ENCODE results near the gene ELL2.
A peak's percentile ranks its signal among the peaks of the same experiment; 100 is the strongest.
"Not testable (repeated sequence)": the region's sequence is repeated elsewhere in the genome, so short reads cannot be mapped to it uniquely, and the experiment has no call there.

ELL2 gene

DNA sequence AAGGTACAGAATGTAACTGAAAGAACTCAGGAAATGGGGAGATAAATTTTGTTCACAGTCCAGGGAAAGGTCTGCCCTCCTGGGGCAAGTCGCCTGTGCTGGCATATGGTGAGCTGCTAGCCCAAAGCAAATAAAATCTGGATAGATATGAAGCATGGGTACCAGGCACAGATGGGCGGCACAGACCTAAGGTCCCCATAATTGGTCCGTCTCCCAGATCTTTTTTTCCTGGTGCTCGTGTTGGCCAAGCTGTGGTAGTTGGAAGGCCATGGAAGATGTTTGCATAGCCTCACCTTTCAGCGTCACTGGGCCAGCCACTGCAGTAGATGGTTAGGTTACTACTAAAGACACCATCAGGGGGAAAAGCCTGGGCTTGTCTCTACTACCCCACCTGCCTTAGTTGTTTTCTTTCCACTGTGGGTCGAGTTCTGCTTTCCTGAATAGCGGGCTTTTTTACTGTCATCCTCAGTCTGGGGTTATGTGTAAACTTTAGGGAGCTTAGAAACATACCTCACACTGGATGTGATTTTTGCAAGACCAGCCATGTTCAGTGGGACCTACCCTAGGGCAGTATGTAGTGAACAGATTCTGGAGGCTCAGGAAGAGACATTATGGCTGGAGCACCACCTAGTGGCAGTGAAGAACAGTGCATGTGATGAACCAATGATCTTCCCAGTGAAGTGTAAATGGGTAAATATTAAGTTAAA is 114.9 kb downstream of the ELL2 start:
- intact Hi-C loops (cut with DNase I), result loop anchor here (1.0 to 5.0 kb wide), 3 partner anchors 65 to 202 kb away; no protein-coding TSS in a partner anchor
- peak in 8 of 10 donors; percentile 38 to 94 (median 76) for DNase-seq

DNA sequence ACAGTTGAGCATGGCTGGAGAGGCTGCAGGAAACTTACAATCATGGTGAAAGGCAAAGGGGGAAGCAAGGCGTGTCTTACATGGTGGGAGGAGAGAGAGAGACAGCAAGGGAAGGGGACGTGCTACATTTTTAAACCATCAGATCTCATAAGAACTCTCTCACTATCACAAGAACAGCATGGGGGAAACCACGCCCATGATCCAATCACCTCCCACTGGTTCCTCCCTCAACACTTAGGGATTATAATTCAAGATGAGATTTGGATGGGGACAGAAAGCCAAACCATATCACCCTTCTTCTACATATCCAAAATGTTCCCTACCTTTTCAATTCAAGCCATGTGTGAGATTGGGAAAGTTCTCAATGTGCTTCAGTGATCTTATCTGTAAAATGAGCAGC is 116.3 kb downstream of the ELL2 start:
- DNase-seq, result no peak

DNA sequence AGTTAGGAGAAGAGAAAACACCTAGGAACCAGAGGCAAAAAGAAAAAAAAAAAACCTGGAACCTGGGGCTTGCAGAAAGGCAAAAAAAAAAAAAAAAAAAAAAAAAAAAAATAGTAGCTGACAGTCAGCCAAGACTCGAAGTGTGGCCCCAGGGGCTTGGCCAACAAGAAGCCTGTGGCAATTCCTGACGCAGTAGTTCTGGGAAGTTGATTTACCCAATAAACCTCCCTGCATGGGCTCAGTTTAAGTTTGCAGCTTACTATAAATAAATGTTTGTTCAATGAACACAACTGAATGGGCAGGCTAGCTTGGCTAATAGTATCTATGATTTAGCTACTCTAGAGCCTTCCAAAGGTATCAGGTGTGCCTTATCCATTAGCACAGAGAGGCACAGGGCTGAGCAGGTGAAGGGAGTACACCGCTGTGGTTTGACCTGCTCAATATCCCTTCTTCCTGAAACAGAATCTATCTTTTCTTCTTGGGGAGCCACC is 117.9 kb downstream of the ELL2 start:
- DNase-seq, result no peak

More for the DNA sequence above, 116.3 kb downstream of the ELL2 start:
- intact Hi-C loops (cut with DNase I), result loop anchor here (5.0 kb wide), 1 partner anchor 183 kb away; no protein-coding TSS in a partner anchor

DNA sequence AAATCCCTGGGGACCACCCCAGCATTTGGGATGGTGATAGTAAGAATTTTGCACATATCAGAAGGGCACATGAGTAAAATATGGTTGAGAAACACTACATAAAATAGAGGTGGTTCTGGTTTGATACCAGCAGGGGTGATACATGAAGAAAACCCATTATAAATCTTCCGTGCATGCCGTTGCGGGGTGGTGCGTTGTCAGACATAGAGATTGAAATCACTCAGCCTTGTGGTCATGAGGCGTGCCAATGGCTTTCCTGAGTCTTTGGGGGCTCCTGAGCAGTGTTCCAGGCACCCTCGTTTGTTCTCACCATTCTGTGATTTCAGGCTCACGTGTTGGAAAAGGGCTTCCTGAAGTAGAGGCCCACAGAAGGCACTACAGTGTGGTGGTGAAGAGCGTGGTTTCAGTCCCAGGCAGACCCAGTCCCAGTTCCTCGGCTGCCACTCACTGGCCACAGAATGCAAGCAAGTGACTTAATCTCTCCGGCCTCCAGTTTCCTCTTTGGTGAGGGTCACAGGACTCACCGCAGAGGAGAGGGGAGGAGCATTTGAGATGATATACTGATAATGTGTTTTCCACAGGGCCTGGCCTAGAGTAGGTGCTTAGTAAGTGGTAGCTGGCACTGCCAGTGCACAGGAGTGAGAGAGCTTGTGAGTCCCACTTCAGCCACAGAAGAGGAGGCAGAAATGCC is 118.7 kb downstream of the ELL2 start:
- intact Hi-C loops (cut with DNase I), result no loop called here
- peak in 2 of 10 donors; percentile 38 to 49 for DNase-seq

More for the DNA sequence above, 117.9 kb downstream of the ELL2 start:
- intact Hi-C loops (cut with DNase I), result no loop called here

DNA sequence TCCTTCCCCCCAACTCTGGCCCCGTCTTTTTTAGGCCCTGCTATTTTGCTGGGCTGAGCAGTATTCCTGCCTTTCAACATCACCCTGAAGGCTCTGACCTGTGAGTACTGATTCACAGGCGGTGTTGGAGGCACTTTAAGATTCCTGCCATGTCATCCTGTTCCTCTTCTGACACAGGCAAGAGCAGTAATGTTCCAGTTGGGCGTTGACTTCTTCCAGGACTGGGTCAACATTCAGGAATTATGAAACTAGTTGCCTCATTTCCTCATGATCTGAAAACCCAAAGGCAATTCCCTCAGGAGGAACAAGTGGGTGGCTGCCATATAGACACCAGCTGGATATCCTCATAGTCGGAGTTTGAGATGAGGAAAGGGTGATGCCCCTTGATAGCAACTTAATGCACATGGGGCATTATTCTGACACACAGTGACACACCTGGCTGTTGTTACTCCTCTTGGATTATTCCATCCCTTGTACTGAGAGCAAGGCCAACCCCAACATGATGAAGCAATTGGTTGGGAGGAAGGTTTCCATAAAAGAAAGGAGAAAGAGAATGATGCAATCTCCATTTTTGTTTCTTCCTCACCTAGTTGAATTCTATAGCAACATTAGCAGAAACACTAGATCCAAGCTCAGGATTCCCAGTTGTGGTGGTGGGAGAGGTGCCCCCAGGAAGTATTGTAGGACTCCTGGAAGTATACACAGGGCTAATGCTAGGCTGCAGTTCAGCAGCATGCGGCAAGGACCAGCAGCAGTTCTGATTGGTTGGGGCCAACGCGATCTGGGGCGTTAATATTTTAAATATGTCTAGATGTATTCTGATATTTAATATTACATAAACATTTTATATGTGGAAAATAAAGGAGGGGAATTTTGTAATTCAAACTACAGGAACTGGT is 119.5 kb downstream of the ELL2 start:
- intact Hi-C loops (cut with DNase I), result no loop called here
- DNase-seq, result no peak

DNA sequence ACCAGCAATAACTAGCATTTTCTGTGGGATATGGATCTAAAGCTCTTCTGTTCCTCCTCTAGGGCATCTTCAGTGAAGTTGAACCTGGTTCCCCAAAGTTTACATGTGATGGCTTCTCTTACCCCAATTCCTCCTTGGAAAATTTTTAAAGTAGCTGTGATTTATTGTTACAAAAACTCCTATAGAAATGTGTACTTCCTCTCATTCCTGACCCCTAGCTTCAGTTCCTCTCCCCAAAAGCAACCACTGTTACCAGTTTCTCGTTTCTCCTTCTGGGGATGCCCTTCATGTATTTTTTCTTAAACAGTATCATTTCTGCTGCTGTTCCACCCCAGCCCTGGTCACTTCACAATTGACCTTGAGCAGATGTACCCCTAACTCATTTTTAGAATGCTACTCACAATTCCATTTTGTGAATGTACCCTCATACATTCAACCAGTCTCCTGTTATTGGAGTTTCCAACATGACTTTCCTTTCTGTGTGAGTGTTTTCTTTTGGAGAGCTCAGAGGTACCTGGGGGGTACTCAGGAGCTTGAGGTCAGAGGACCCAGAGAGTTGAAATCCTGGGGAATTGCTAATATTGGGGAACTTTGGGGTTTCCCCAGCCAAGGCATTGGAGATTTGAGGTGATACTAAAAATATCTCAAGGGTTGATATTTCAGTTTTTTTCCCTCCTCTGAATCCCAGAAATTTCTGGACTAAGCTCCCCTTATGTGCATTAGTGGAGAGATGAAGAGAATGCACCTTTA is 120.5 kb downstream of the ELL2 start:
- intact Hi-C loops (cut with DNase I), result no loop called here
- DNase-seq, result no peak

DNA sequence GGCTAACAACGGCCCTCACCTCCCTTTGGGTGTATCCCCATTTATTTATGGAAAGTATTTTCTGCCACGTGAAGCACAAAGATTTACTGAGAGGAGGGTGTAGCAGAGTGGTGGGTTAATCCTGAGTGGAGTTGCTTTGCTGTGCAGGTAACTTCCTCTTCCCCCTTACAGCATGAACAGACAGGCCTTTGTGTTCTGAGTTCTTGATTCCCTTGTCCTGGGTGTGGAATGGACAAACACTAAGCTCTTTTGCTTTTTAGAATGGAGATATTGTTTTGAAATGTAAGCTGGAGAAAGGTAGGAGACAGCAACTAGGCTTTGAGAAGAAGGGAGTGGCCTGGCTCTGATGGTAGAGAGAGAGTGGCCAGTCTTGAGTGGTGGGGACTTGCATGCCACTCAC is 122.0 kb downstream of the ELL2 start:
- no peak for DNase-seq
- intact Hi-C loops (cut with DNase I), result no loop called here

DNA sequence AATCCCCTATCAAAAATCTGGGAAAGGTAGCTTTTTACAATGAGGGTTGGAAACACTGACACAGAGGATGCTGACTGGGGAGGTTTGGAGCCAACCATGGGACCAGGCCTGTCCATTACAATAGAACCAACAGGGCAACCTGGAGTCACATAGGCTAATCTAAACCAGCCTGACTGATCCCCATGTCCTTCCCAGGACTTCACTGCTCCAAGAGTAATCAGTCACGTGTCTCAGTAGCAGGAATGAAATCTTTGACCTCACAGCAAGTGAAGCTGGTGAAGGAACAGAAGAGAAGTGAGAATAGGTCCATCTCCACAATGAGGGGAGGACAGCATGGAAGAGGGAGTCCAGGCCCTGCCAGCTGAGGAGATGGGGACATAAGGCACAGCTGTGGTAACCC is 123.1 kb downstream of the ELL2 start:
- intact Hi-C loops (cut with DNase I), result no loop called here
- DNase-seq, result no peak

DNA sequence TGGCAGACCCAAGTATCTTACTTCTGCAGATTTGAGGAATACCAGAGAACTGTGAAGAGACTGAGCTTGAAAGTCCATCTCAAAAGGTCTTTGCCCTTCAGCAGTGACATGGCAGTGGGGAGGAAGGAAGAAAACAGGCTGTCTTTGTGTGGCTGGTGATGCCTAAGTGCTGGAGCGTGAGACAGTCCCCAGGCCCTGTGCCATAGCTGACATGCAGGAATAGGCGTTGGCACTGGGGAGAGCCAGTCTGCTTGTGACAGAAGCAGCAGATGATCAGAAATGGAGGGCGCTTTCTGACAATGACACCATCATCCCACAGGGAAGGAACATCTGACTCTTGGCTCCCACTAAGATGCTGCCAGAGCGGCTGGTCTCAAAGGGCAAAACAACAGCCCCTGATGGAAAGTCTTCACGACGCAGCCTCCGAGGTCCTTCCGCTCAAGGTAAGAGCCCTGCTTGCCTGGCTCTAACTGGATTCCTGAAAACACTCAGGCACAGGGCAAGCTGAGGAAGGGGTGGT is 123.6 kb downstream of the ELL2 start:
- peak in 5 of 10 donors; percentile 56 to 92 (median 62) for DNase-seq
- intact Hi-C loops (cut with DNase I), result no loop called here

DNA sequence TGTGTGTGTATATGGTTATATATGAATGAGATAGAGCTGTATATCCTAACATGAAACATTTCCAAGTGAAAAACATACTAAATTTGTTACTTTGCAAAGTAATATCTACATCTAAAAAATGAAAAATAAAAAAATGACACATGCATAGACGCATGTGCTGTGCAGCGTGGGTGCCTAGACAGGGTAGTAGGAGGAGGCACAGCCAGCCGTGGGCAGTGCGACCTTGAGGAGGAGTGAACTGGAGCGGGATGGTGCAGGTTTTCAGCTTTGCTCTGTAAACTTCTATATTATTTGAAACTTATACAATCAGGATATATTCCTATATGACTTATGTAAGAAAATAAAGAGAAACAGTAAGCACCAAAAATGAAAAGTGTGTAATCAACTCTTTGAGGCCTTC is 124.2 kb downstream of the ELL2 start:
- intact Hi-C loops (cut with DNase I), result no loop called here
- DNase-seq, result peak in 1 of 10 donors; percentile 69

DNA sequence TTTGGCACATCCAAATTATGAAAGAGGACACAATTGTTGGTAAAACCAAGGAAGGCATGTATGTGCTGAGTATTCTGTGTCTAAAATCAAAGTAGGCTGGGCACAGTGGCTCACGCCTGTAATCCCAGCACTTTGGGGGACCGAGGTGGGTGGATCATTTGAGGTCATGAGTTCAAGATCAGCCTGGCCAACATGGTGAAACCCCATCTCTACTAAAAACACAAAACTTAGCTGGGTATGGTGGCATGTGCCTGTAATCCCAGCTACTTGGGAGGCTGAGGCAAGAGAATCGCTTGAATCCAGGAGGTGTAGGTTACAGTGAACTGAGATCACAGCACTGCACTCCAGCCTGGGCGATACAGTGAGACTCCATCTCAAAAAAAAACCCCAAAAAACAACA is 124.7 kb downstream of the ELL2 start:
- intact Hi-C loops (cut with DNase I); DNase-seq: not testable (repeated sequence)

DNA sequence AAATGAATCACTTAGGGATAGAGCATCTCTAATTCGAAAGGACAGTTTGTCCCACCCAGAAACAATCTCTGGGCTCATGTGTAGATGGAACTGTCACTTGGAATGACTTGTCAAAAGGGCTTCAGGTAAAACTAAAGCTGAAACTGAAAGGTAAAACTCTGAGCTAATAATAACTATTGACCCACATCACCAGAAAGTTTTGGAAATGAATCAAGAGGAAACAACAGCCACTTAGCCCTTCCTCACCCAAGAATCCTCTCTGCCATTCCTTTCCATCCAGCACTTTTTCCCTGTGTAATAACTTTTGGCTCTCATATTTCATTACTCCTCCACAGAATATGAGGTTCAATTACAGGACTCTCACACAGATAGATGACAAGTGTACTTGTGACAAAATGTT is 125.1 kb downstream of the ELL2 start:
- no peak for DNase-seq
- intact Hi-C loops (cut with DNase I), result no loop called here

DNA sequence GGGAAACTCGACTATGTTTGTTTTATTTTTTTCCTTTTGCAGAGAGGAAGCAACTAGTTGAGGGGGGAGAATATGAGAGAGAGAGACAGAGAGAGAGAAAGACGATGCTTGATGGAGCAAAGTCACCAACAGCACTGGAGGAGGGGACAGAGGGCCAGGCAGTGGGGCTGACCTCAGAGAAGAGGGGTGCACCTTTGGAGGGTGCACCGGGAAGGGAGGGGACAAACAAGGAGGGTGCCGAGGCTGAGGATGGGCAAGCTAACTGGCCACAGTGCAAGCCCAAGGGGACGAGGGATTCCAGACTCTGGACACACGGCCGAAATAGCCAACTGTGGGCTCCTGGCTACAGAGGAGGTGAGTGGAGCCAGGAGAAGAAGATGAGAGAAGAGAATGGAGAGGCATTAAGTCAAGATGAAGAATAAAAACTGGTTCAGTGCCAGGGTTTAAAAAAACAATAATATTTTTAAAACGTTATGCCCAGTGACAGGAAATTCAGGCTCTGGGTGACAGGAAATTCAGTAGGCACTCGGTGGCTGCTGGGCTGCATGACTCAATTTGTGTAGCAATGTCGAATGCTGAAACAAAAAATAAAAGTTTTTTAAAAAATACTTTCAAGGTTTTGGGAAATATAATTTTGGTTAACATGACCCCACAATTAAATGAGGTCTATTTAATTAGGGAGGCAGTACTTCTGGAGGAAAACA is 125.8 kb downstream of the ELL2 start:
- intact Hi-C loops (cut with DNase I), result no loop called here
- DNase-seq, result no peak
